Peyer's patch (tissue), 4 donors: ENCODE measurements around the gene PTPN5.

ENCODE experiments used
- CTCF ChIP-seq, 6 experiments: fragments of 450-650 bp in 4 of 6; fragments of 200-600 bp in 2 of 6; sonication (generic) in 1 of 6; IDR thresholded peaks; one replicate each; pipeline ENCODE4 v1.5.1; 2017 to 2019; ENCODE audit warnings: antibody characterized with exemption in 6 of 6, mild to moderate bottlenecking in 3 of 6, moderate library complexity in 1 of 6
- POLR2A ChIP-seq, 2 donors: fragments of 450-650 bp; IDR thresholded peaks; one replicate each; pipeline ENCODE4 v1.5.1; 2017; ENCODE audit warnings: antibody characterized with exemption in 2 of 2, mild to moderate bottlenecking in 2 of 2, moderate library complexity in 2 of 2

DNA sequence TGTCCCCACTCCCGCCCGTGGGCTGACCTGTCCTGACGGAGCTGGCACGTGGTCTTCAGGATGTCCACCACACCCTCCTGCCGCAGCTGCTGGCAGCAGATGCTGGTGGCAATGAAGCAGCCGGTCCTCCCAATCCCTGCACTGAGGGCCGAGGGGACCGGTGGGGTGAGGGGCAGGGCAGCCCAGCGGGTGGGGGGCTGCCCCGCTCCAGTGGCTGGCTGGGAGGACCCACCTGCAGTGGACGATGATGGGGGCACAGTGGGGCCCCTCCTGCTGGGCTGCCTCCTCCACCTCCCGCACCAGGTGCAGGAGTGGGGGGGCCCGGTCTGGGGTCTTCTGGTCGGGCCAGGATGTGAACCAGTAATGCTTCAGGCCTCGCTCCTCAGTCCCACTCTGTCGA is 62.2 kb downstream of the PTPN5 start:
- TF ChIP-seq CTCF (IDR thresholded peaks at IDR 0.05) (no peak), POLR2A (IDR thresholded peaks at IDR 0.05) (no peak)
